C4-2B (cell line): ENCODE results near the gene GPX8.

ENCODE experiments used
- H3K27ac ChIP-seq: fragments of 450-650 bp; 2 replicates; pipeline ENCODE4 v1.5.1; 2017
- ZFX ChIP-seq: fragments of 450-650 bp; IDR thresholded peaks from 2 replicates; pipeline ENCODE4 v1.6.1; 2017
- TF ChIP-seq, protein P1 (sequence below): fragments of 450-650 bp; conservative IDR thresholded peaks from 2 replicates; pipeline ENCODE4 v1.5.1; 2017; ENCODE audit warnings: mild to moderate bottlenecking

GPX8 gene

DNA sequence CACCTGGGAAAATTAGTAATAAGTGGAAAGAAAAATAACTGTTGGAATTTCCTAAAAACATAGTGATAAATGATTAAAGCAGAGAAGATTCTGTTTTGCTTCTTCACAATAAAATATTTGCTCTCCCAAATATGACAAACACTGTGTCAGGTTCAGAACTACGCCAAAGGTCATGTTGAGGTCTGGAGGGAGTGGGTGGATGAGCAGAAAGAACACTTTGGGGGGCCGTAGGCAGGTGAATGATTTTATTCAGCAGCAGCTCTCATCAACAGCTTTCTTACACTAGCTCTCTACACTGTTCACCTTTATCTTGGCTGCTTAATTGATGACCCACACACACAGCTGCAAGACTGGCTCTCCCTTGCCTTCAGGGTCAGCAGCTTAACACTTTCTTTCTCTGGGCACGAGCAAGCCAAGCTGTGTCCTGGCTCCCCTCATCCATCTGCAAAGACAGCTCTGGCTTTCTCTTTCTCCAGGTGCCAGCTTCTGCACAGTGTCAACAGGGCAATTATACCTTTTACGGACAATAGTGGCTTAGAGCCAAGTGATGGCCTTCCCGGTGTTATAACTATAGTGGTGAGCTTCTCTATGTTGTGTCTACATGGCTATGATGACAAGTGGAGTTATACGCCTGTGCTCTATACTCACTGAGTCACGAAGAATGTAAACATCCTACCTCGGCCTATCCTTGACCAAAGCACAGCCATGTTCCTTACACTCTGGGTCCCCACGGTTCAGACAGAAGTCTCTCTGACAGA is 18.9 kb upstream of the GPX8 start:
- TF ChIP-seq ZFX: no peak
- TF ChIP-seq, protein P1, sequence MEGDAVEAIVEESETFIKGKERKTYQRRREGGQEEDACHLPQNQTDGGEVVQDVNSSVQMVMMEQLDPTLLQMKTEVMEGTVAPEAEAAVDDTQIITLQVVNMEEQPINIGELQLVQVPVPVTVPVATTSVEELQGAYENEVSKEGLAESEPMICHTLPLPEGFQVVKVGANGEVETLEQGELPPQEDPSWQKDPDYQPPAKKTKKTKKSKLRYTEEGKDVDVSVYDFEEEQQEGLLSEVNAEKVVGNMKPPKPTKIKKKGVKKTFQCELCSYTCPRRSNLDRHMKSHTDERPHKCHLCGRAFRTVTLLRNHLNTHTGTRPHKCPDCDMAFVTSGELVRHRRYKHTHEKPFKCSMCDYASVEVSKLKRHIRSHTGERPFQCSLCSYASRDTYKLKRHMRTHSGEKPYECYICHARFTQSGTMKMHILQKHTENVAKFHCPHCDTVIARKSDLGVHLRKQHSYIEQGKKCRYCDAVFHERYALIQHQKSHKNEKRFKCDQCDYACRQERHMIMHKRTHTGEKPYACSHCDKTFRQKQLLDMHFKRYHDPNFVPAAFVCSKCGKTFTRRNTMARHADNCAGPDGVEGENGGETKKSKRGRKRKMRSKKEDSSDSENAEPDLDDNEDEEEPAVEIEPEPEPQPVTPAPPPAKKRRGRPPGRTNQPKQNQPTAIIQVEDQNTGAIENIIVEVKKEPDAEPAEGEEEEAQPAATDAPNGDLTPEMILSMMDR: no peak

GRCh38 chr5:55141945-55142690 is 17.9 kb upstream of the GPX8 start:
- TF ChIP-seq, protein P1: no peak
- no peak for TF ChIP-seq ZFX
- H3K27ac ChIP-seq: no peak overlapping the region

More for the DNA sequence above, 18.9 kb upstream of the GPX8 start:
- no peak overlapping the region for H3K27ac ChIP-seq

GRCh38 chr5:55143624-55144023 is 16.3 kb upstream of the GPX8 start:
- no peak for TF ChIP-seq ZFX
- TF ChIP-seq, protein P1: no peak
- no peak overlapping the region for H3K27ac ChIP-seq

GRCh38 chr5:55146080-55146479 is 13.9 kb upstream of the GPX8 start:
- TF ChIP-seq ZFX: no peak
- TF ChIP-seq, protein P1: no peak
- H3K27ac ChIP-seq: no peak overlapping the region

DNA sequence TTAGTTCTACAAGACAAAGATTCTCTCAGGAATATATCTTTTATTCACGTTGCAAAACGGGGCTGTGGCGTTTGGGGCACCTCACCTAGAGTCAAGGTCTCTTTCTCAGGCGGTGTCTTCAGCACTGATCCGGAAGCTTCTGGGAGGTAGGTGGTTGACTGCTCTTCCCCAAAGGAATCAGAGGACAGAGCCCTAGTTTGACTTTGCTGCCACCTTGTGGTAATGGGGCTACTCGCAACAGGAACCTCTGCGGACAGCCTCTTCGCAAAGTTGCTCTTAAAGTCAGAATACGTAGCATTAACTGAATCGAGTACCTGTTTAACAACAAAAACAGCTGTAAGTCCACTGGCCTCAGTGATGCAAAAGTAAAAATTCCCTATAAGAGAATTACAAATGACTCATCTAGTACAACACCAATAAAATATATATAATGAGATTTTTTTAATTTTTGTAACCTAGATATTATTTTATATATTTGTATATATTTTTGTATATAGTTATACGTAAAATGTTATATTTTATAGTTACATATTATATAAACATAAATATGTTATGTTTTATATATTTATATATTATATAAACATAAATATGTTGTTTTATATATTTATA is 13.3 kb upstream of the GPX8 start:
- TF ChIP-seq, protein P1: peak; percentile 96
- TF ChIP-seq ZFX: no peak
- H3K27ac ChIP-seq: no peak overlapping the region

GRCh38 chr5:55149308-55149795 is 10.6 kb upstream of the GPX8 start:
- no peak for TF ChIP-seq ZFX
- TF ChIP-seq, protein P1: no peak
- no peak overlapping the region for H3K27ac ChIP-seq
